Activated naive CD8-positive, alpha-beta T cell (primary cell): Measurements from ENCODE around the gene HK2.
"Not testable (repeated sequence)": the region's sequence is repeated elsewhere in the genome, so short reads cannot be mapped to it uniquely, and the experiment has no call there.

Source experiments
- H3K27ac Mint-ChIP-seq: one replicate; pipeline ENCODE4 v1.8.0; 2021; ENCODE audit warnings: mixed read lengths
- H3K27me3 Mint-ChIP-seq: one replicate; pipeline ENCODE4 v1.8.0; 2021; ENCODE audit warnings: mixed read lengths
- H3K36me3 Mint-ChIP-seq: one replicate; pipeline ENCODE4 v1.8.0; 2021; ENCODE audit warnings: mixed read lengths
- H3K4me1 Mint-ChIP-seq: one replicate; pipeline ENCODE4 v1.8.0; 2021; ENCODE audit warnings: low read depth, mixed read lengths
- H3K4me3 Mint-ChIP-seq: one replicate; pipeline ENCODE4 v1.8.0; 2021; ENCODE audit warnings: mild to moderate bottlenecking, mixed read lengths
- H3K9me3 Mint-ChIP-seq: one replicate; pipeline ENCODE4 v1.8.0; 2021; ENCODE audit warnings: low read depth, mixed read lengths

Gene HK2

DNA sequence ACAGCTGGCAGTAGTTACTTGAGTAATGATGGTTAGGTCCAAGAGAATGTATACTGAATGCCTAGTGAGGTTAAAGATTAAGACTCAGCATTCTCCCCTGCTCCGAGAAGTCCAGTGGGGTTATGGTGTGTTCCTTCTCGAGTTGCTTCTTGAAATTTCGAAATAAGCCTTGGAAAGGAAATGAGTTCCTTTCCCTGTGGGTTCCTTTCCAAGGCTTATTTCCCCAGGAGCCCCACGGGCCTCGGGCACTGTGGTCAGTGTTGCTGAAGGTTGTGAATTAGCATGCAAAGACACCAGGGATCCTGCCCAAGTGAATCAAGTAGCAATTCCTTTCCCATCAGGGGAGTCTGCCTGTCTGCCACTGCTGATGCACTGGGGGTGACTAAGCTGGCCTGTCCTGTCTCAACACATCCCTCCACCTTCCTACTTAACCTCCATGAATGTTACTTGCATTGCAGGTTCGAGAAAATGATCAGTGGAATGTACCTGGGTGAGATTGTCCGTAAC, 53.6 kb downstream of the HK2 start:
- H3K4me3 Mint-ChIP-seq, result no peak overlapping the region
- H3K27me3 Mint-ChIP-seq, result no peaks in the 10 kb centered on the region
- H3K9me3 Mint-ChIP-seq, result no peaks in the 10 kb centered on the region
- peaks cover 32% of the 10 kb centered on the region for H3K36me3 Mint-ChIP-seq
- H3K27ac Mint-ChIP-seq, result no peak overlapping the region
- no peaks in the 10 kb centered on the region for H3K4me1 Mint-ChIP-seq

DNA sequence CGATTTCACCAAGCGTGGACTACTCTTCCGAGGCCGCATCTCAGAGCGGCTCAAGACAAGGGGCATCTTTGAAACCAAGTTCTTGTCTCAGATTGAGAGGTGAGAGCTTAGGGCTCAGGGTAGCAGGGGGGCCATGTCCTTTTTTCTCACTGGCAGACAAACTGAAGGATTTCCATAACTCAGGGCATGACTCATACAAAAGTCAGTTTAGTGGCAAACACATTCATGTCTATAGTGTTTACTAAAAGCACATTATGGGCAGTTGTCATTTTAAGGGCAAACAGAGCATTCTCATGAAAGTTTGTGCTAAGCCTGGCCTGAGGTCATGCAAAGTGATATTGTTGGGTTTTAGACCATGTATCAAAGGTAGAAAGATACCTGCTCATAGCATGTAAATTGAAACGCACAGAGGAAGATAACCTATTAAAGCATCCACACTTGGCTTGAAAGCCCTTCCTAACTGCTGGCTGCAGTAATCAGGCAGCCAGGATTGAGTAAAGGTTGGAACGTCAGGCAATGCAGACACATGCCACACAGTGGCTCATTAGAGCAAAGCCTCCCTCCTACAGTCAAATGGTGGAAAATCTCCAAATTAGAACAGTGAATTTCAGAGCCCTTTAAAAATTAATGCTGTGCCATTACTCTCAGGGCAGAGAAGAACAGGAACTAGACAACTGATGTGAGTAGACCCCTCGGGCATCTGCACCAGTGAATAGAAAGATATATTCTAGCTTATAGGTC, 54.2 kb downstream of the HK2 start:
- no peaks in the 10 kb centered on the region for H3K27me3 Mint-ChIP-seq
- H3K4me1 Mint-ChIP-seq, result no peaks in the 10 kb centered on the region
- H3K9me3 Mint-ChIP-seq, result no peaks in the 10 kb centered on the region
- H3K36me3 Mint-ChIP-seq, result peaks cover 34% of the 10 kb centered on the region
- no peak overlapping the region for H3K27ac Mint-ChIP-seq
- H3K4me3 Mint-ChIP-seq, result no peak overlapping the region

GRCh38 chr2:74889159-74889558, 55.2 kb downstream of the HK2 start:
- H3K4me3 Mint-ChIP-seq, result no peak overlapping the region
- H3K36me3 Mint-ChIP-seq, result peaks cover 40% of the 10 kb centered on the region
- no peaks in the 10 kb centered on the region for H3K27me3 Mint-ChIP-seq
- no peaks in the 10 kb centered on the region for H3K9me3 Mint-ChIP-seq
- no peak overlapping the region for H3K27ac Mint-ChIP-seq
- H3K4me1 Mint-ChIP-seq, result no peaks in the 10 kb centered on the region

- H3K4me1 Mint-ChIP-seq, result no peaks in the 10 kb centered on the region
These were observed 56.8 kb downstream of the HK2 start for GRCh38 chr2:74890711-74891110.

DNA sequence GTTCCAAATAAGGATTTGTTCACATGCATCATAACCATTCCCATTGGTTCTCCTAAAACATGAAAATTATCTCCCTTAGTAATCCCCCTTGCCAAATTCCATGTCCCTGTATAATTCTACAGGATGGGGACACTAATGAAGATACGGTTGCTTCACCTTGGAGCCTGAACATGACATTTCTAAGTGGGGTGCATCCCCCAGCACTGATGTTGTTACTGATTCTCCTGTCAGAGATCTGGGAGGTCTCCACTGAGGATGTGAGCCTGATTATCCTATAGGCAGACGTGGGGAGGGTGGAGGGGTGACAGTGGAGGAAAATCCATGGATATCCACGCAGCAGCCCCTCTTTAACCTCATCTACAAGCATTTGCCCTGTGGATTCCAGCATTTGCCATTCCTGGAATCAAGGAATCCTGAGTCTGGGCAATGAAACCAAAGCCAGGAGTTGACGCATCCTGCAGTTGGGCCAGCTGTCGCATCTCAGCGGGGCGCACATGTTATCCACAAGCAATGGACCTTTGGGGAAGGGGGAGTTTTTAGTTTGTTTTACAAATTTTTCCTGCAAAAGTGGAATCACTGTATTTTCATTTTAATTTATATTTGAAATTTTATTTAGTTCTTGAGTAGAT, 57.3 kb downstream of the HK2 start:
- Mint-ChIP-seq H3K9me3 (peaks cover 4% of the 10 kb centered on the region), H3K4me3 (no peak overlapping the region), H3K27ac (no peak overlapping the region), H3K27me3 (no peaks in the 10 kb centered on the region), H3K36me3 (peaks cover 50% of the 10 kb centered on the region), H3K4me1 (no peaks in the 10 kb centered on the region)

More at GRCh38 chr2:74890711-74891110, 56.8 kb downstream of the HK2 start:
- Mint-ChIP-seq H3K27me3 (no peaks in the 10 kb centered on the region), H3K4me3 (no peak overlapping the region), H3K27ac (no peak overlapping the region), H3K36me3 (peaks cover 46% of the 10 kb centered on the region), H3K9me3 (peaks cover 4% of the 10 kb centered on the region)

- H3K4me1 Mint-ChIP-seq, result not testable (repeated sequence)
These were observed 57.9 kb downstream of the HK2 start for GRCh38 chr2:74891816-74892215.

DNA sequence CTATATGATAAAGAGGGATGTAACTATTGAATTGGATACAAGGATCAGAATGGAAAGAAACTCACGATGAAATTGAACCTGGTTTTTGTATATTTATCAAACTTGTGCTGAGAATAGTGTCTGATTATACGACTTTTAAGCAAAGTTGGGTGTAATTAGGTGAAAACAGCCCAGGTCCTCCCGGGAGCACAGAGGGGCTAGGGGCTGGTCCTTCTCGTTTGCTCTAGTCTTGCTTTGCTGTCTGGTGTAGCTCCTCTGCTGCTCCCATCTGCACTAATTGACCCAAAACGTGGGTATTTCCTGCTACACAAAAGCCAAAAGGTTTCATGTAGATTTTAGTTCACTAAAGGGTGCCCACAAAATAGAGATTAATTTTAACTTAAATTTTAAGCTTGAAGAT, 58.7 kb downstream of the HK2 start:
- Mint-ChIP-seq H3K4me3 (no peak overlapping the region), H3K27ac (no peak overlapping the region), H3K27me3 (no peaks in the 10 kb centered on the region), H3K4me1 (no peaks in the 10 kb centered on the region), H3K36me3 (peaks cover 53% of the 10 kb centered on the region), H3K9me3 (peaks cover 9% of the 10 kb centered on the region)

More at GRCh38 chr2:74891816-74892215, 57.9 kb downstream of the HK2 start:
- peaks cover 49% of the 10 kb centered on the region for H3K36me3 Mint-ChIP-seq
- not testable (repeated sequence) for H3K27ac Mint-ChIP-seq, H3K27me3 Mint-ChIP-seq, H3K4me3 Mint-ChIP-seq, H3K9me3 Mint-ChIP-seq

GRCh38 chr2:74893332-74893731, 59.4 kb downstream of the HK2 start:
- Mint-ChIP-seq H3K4me3 (no peak overlapping the region), H3K27ac (no peak overlapping the region), H3K27me3 (no peaks in the 10 kb centered on the region), H3K4me1 (no peaks in the 10 kb centered on the region), H3K36me3 (peaks cover 51% of the 10 kb centered on the region), H3K9me3 (peaks cover 9% of the 10 kb centered on the region)

GRCh38 chr2:74894272-74894981, 60.5 kb downstream of the HK2 start:
- H3K27me3 Mint-ChIP-seq, result no peaks in the 10 kb centered on the region
- peaks cover 49% of the 10 kb centered on the region for H3K36me3 Mint-ChIP-seq
- H3K9me3 Mint-ChIP-seq, result peaks cover 9% of the 10 kb centered on the region
- peak overlapping the region; percentile 68 for H3K27ac Mint-ChIP-seq
- no peaks in the 10 kb centered on the region for H3K4me1 Mint-ChIP-seq
- no peak overlapping the region for H3K4me3 Mint-ChIP-seq

GRCh38 chr2:74895001-74895400, 61.1 kb downstream of the HK2 start:
- Mint-ChIP-seq H3K9me3 (peaks cover 9% of the 10 kb centered on the region), H3K36me3 (peaks cover 44% of the 10 kb centered on the region), H3K27ac (peak overlapping the region; percentile 68), H3K4me1 (no peaks in the 10 kb centered on the region), H3K4me3 (no peak overlapping the region), H3K27me3 (no peaks in the 10 kb centered on the region)

DNA sequence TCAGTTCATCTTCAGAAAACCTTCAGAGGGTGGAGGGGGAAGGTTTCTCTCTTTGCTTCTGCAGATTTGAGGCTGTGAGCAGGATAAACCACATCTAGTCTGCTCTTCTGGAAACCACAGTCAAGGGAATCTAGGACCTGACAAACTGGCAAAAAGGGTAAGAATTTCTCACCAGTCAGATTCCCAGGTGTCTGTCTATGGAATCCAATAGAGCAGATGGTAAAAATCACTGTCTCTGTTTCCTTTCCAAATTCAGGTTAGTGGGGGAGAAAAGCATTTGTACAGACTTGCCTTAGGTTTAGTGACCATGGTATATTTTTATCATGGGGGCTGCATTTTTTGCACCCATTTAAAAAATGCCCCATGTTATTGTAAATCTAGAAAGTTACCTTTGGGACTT, 62.3 kb downstream of the HK2 start:
- Mint-ChIP-seq H3K27ac (no peak overlapping the region), H3K4me1 (no peaks in the 10 kb centered on the region), H3K4me3 (no peak overlapping the region), H3K27me3 (no peaks in the 10 kb centered on the region), H3K36me3 (peaks cover 42% of the 10 kb centered on the region), H3K9me3 (peaks cover 9% of the 10 kb centered on the region)

- H3K4me3 Mint-ChIP-seq, H3K27ac Mint-ChIP-seq, H3K4me1 Mint-ChIP-seq, H3K9me3 Mint-ChIP-seq, H3K27me3 Mint-ChIP-seq: not testable (repeated sequence)
- H3K36me3 Mint-ChIP-seq, result peaks cover 21% of the 10 kb centered on the region
These were observed 66.3 kb downstream of the HK2 start for GRCh38 chr2:74900225-74900624.

- Mint-ChIP-seq H3K36me3 (peaks cover 6% of the 10 kb centered on the region), H3K27ac (no peak overlapping the region), H3K4me1 (no peaks in the 10 kb centered on the region), H3K9me3 (no peaks in the 10 kb centered on the region), H3K4me3 (no peak overlapping the region), H3K27me3 (peaks cover 4% of the 10 kb centered on the region)
These were observed 68.4 kb downstream of the HK2 start for GRCh38 chr2:74902281-74902860.

GRCh38 chr2:74906395-74906794, 72.5 kb downstream of the HK2 start:
- Mint-ChIP-seq H3K27me3 (peaks cover 26% of the 10 kb centered on the region), H3K4me3 (no peak overlapping the region), H3K27ac (no peak overlapping the region), H3K9me3 (no peaks in the 10 kb centered on the region), H3K4me1 (peaks cover 6% of the 10 kb centered on the region), H3K36me3 (no peaks in the 10 kb centered on the region)

DNA sequence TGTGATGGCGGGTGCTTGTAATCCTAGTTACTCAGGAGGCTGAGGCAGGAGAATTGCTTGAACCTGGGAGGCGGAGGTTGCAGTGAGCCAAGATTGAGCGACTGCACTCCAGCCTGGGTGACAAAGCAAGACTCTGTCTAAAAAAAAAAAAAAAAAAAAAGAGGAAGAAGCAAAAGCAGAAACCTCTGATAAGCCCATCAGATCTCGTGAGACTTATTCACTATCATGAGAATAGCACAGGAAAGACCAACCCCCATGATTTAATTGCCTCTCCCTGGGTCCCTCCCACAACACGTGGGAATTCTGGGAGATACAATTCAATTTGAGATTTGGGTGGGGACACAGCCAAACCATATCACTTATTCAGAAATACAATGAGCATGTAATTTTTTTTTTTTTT, 73.6 kb downstream of the HK2 start:
- not testable (repeated sequence) for H3K9me3 Mint-ChIP-seq, H3K4me3 Mint-ChIP-seq, H3K27ac Mint-ChIP-seq, H3K4me1 Mint-ChIP-seq, H3K36me3 Mint-ChIP-seq
- peaks cover 27% of the 10 kb centered on the region for H3K27me3 Mint-ChIP-seq
